GM06990 (cell line): ENCODE measurements around the gene HTR5A.

Experiments
- DNase-seq: peaks from one replicate; pipeline ENCODE4 v3.0.0-alpha.2; 2011; ENCODE audit not compliant: insufficient read length; ENCODE audit errors: extremely low read depth
- H3K27me3 ChIP-seq: replicated peaks from 2 replicates; pipeline ENCODE4 v1.6.0; 2011; ENCODE audit warnings: low read length; ENCODE audit not compliant: control insufficient read depth, insufficient read depth
- H3K36me3 ChIP-seq: 2 replicates; pipeline ENCODE4 v1.5.1; 2011; ENCODE audit warnings: low read length; ENCODE audit not compliant: control insufficient read depth, insufficient read depth
- H3K4me3 ChIP-seq: replicated peaks from 2 replicates; pipeline ENCODE4 v1.5.1; 2011; ENCODE audit warnings: low read depth, mild to moderate bottlenecking, control low read depth, low read length
- CTCF ChIP-seq: IDR thresholded peaks from 2 replicates; pipeline ENCODE4 v1.5.1; 2011; ENCODE audit warnings: low read length, control low read depth, mild to moderate bottlenecking, inconsistent platforms; ENCODE audit not compliant: insufficient read depth, poor library complexity, severe bottlenecking

The HTR5A gene

GRCh38 chr7:155090684-155091083 is 20.6 kb downstream of the HTR5A start:
- H3K27me3 ChIP-seq, result no peaks in the 10 kb centered on the region
- TF ChIP-seq CTCF, result no peak
- DNase-seq, result no peak
- H3K36me3 ChIP-seq, result no peaks in the 10 kb centered on the region
- H3K4me3 ChIP-seq, result no peak overlapping the region

GRCh38 chr7:155093596-155093995 is 23.5 kb downstream of the HTR5A start:
- Histone ChIP-seq H3K27me3 (no peaks in the 10 kb centered on the region), H3K4me3 (no peak overlapping the region), H3K36me3 (no peaks in the 10 kb centered on the region)
- no peak for TF ChIP-seq CTCF
- no peak for DNase-seq

- Histone ChIP-seq H3K36me3 (no peaks in the 10 kb centered on the region), H3K4me3 (no peak overlapping the region), H3K27me3 (no peaks in the 10 kb centered on the region)
- DNase-seq, result no peak
- no peak for TF ChIP-seq CTCF
These were observed 24.6 kb downstream of the HTR5A start for GRCh38 chr7:155094636-155095135.

DNA sequence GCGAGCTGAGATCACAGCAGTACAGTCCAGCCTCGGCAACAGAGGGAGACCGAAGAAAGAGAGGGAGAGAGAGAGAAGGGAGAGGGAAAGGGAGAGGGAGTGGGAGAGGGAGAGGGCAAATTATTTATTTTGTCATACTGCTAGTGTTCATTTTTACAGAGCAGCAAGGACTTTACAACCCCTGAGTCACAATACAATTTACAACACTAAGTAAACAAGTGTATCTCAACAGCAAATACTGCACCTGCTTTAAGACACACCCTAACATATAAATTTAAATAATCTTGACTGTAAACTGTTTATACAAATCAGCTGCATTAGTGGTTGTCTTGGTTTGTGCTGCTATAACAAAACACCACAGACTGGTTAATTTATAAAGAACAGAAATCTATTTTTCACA is 27.2 kb downstream of the HTR5A start:
- Histone ChIP-seq H3K27me3 (no peaks in the 10 kb centered on the region), H3K36me3 (no peaks in the 10 kb centered on the region), H3K4me3 (no peak overlapping the region)
- TF ChIP-seq CTCF, result no peak
- DNase-seq, result no peak

DNA sequence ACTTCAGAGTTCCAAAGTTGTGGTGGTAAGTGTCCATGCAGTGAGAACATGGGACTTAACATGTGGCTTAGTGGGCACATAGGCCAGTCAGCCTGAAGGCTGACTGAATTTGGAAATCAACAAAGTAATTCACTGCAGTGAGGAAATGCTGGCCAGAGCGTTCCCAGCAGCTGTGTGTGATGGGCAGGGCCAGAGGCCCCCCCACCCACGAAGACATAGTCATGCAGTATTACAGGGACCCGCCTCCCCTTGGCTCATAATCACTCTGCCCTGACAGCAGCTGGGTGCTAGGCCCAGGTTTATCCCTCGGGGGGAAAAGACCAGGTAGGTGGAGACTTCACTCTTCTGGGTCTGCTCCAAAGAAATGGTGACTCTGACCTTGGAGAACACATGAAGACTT is 33.7 kb downstream of the HTR5A start:
- DNase-seq, result no peak
- H3K27me3 ChIP-seq, result no peaks in the 10 kb centered on the region; the same call in none of the 2 replicates

More for the DNA sequence above, 33.7 kb downstream of the HTR5A start:
- Histone ChIP-seq H3K36me3 (no peaks in the 10 kb centered on the region), H3K4me3 (no peak overlapping the region)
- no peak for TF ChIP-seq CTCF
